Measurements from ENCODE around the gene GCSAM.

The GCSAM gene

DNA sequence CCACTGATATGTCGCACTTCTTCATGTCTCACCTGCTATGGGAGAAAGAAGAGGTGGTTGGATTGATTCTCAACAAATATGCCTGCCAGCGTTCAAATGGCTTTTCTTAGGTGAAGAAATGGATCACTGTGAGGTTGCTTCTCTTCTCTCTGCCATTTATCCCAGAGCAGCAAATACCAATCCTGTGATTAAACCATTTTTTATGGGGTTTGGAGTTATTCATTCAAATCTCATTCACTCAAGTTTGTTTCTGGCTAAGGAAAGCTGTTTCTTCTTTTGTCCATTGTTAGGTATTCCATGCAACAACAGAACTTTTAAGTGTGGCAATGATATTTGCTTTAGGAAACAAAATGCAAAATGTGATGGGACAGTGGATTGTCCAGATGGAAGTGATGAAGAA is 59.0 kb downstream of the GCSAM start:
- no peak for DNase-seq (ENCODE audit: low read depth in 2 of 2)

DNA sequence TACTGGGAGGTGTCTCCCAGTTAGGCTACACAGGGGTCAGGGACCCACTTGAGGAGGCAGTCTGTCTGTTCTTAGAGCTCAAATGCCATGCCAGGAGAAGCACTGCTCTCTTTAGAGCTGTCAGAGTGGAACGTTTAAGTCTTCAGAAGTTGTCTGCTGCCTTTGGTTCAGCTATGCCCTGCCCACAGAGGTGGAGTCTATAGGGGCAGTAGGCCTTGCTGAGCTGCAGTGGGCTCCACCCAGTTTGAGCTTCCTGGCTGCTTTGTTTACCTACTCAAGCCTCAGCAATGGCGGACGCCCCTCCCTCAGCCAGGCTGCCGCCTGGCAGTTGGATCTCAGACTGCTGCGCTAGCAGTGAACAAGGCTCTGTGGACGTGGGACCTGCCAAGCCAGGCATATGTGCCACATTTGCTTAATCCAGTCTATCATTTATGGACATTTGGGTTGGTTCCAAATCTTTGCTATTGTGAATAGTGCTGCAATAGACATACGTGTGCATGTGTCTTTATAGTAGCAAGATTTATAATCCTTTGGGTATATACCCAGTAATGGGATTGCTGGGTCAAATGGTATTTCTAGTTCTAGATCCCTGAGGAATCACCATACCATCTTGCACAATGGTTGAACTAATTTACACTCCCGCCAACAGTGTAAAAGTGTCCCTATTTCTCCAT is 60.5 kb downstream of the GCSAM start:
- peak in 1 of 2 donors; percentile 29 for DNase-seq (ENCODE audit: low read depth in 2 of 2)
